NB4 (cell line): Measurements from ENCODE around the gene AATK.

Source experiments
- CTCF ChIP-seq: IDR thresholded peaks from one replicate; pipeline ENCODE4 v1.5.1; 2012; ENCODE audit warnings: low read depth, low read length
- MAX ChIP-seq: IDR thresholded peaks from 2 replicates; pipeline ENCODE4 v1.6.1; 2011; ENCODE audit warnings: low read depth, low read length
- MYC ChIP-seq: IDR thresholded peaks from 2 replicates; pipeline ENCODE4 v1.6.1; 2011; ENCODE audit warnings: low read depth, low read length
- POLR2A ChIP-seq: IDR thresholded peaks from 2 replicates; pipeline ENCODE4 v1.6.1; 2011; ENCODE audit warnings: mild to moderate bottlenecking; ENCODE audit not compliant: insufficient read length; ENCODE audit errors: extremely low read depth

- TF ChIP-seq CTCF (no peak), MYC (no peak), POLR2A (no peak), MAX (no peak)
Observed at GRCh38 chr17:81212365-81212764, 46.3 kb upstream of the AATK start.
